HG03196 (cell line): Measurements from ENCODE around the gene CGA.

Experiments used
- ATAC-seq: cut with Tn5 transposase; IDR thresholded peaks from one replicate; pipeline ENCODE4 v1.9.1; 2021; ENCODE audit not compliant: unreplicated experiment

The CGA gene

GRCh38 chr6:87089135-87089534 lies 5.8 kb downstream of the CGA start:
- ATAC-seq, result no peak

GRCh38 chr6:87088076-87088475 lies 6.8 kb downstream of the CGA start:
- no peak for ATAC-seq

DNA sequence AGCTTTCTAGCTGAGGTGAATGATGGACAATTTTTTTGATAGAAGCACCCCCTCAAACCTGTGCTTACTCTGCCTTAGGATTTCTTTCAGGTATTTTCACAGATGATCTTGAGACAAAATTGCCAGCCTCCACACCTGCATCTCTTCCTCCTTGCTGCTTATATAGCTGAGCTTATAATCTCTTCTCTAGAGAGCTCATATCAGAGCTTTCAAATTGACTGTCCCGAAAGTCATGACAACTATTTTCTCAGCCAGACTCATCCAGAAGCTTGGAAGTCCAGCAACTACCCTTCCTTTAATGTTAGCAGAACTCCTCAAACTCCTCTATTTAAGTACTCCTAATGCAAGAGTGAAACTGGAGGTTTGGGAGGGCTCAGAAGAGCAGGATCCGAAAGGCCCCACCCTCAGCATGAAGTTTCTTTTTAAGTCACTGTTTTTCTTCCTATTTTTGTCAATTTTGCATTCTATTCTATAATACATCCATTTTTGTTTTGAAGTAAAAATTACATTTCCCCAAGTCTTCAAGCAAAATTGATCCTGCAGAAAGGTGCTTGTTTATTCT lies 12.7 kb downstream of the CGA start:
- ATAC-seq, result no peak

DNA sequence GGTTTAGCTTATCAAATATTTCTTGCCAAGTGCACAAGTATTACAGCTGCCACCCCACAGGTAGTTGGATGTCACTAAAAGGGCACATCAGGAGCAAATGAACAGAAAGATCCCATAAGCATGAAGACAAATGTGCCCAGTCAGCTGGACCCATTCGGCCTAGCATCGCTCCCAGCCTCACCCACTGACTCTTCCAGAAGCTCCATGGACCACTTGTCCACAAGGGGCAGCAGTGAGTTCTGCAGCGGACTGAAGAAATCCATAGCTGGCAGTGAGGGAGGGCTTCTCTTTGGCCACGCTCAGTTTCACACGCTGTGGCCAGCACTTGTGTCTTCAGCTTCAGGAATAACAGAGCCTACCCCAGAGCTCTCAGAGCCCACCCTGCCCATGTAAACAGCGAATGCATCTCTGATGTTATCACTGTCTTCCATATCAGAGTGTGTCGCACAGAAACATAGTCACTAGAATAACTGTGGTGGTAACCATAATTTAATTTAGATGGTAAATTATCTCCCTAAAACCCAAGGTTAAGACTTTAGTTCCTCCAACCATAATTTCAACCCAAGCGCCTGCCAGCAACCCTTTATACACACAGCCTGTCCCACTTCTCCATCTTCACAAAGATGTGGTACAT lies 15.8 kb downstream of the CGA start:
- ATAC-seq, result peak; percentile 69

DNA sequence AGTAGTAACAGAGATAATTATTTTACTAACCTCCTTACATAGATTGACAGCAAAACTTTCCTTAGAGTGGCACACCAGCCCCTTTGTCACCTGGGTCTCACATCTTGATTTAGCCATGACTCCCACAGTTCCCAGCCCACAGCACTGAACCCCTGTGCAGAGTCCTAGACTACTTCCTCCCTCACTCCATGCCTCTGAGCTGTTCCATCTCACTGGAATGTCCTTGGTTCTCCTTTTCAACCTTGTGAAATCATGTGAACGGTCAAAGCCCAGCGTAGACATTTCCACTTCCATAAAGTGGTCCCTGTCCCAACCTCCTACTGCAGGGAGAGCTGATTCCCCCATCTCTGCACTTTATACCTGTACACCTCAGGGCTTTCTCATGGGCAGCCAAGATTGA lies 19.7 kb downstream of the CGA start:
- no peak for ATAC-seq

DNA sequence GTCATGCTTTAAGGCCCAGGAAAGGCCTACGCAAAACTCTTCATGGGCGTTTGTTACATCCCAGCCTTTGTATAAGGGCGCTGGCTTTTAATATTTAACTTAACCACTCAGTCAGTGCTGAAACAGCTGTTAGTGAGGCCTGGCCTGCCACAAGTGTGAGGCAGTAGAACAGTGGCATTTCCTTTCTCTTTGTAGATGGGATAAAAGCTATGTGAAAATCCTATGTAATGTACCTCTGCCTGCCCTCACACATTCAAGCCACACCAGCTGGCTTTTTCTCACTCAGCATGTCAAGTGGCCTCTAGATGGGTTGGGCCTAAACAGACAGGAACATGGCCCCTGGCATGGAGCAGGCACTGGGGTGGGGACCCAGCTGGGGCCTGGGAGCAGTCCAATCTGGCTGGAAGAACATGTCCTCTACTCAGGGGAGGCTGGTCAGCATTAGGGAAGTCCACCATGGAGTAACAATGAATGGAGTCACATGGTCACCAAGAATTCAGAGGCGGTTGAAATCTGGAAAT lies 20.7 kb downstream of the CGA start:
- no peak for ATAC-seq

GRCh38 chr6:87071683-87072082 lies 23.2 kb downstream of the CGA start:
- ATAC-seq, result peak; percentile 60

- no peak for ATAC-seq
These were observed 24.2 kb downstream of the CGA start for GRCh38 chr6:87070741-87071140.

GRCh38 chr6:87068795-87069194 lies 26.1 kb downstream of the CGA start:
- ATAC-seq, result no peak

DNA sequence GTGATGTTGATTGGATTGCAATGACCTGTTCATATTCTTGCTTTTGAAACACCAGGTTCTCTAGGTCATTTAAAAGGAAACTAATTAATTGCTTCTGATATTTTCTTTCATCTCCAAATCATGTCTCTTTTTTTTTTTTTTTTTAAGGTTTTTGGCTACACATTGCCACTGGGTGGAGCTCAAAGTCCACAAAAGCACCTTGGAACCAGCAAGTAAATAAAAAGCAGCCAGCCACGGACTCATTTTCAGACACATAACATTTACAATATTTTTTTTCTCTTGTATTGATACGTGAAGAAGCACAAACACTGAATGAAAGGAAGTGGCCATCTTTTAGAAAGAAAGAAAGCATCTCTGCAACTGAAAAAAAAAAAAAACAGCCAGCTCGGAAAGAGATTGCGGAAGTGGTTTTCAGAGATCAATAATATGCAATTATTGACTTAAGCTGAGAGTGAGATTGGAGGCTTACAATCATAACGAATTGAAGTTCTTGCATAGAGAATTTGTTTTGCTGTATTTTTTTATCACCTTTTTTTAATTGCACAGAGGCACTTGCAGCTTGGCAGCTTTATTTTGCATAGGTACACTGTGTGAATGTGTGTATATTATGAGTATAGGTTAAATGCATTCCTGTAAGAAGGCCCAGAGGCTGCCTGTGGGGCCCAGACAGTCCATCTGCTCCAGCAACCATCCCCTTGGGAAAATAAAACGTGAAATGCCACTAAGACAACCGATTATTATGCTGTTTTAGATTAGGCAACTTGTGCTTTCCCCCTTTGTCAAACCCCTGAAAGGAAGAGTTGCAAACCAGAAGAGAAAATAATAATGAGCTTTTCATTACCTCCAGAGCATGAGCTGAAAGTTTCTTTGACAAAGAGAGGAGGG lies 28.2 kb downstream of the CGA start:
- no peak for ATAC-seq

GRCh38 chr6:87065117-87065516 lies 29.8 kb downstream of the CGA start:
- no peak for ATAC-seq

DNA sequence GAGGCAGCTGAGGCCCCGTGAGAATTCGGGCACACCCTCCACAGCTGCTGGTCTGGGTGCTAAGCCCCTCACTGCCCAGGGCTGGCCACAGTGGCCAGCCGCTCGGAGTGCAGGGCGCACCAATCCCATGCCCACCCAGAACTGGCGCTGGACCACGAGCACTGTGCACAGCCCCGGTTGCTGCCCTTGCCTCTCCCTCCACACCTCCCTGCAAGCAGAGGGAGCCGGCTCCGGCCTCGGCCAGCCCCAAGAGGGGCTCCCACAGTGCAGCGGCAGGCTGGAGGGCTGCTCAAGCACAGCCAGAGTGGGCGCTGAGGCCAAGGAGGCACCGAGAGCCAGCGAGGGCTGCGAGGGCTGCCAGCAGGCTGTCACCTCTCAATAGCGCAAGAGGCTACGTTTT lies 35.0 kb downstream of the CGA start:
- no peak for ATAC-seq

DNA sequence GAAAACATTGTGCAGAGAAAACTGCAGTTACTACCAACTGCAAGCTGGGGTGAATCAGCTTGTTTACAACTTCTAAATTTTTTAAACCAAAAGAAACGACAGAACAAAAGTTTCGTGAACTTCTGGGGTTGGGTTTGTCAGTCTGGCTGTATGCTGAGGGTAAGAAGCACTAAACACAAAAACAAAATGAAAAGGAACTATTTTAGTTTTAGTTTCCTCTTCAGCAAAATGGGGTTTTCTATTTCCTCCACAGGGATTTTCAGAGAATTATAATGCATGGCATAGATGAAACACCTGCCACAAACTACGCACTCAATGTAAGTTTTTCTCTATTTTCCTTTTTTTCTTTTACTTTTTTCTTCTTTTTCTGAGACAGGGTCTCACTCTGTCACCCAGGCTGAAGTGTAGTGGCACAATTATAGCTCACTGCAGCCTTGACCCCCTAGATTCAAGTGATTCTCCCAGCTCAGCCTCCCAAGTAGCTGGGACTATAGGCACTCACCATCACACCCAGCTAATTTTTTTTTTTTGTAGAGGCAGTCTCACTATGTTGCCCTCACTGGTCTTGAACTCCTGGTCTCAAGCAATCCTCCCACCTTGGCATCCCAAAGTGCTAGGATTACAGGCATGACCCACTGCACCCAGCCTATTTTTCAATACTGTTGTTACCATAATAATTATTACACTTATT lies 40.6 kb downstream of the CGA start:
- no peak for ATAC-seq

GRCh38 chr6:87053312-87053711 lies 41.6 kb downstream of the CGA start:
- ATAC-seq, result no peak

DNA sequence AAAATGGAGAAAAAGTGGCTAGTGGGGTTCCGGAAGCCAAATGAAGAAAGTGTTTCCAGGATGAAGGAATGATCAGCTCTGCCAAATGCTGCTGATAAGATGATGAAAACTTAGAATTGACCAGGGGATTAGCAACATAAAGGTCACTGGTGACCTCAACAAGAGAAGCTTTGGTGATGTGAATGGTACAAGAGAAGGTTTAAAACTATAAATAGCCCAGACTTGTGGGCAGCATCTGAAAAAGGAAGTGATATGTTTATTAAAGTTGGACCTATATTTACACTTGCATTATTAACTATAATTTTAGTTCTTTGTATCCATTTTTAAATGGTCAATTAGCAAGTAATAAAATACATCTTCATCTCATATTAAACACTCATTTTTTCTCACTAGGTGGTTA lies 45.1 kb downstream of the CGA start:
- ATAC-seq, result no peak

DNA sequence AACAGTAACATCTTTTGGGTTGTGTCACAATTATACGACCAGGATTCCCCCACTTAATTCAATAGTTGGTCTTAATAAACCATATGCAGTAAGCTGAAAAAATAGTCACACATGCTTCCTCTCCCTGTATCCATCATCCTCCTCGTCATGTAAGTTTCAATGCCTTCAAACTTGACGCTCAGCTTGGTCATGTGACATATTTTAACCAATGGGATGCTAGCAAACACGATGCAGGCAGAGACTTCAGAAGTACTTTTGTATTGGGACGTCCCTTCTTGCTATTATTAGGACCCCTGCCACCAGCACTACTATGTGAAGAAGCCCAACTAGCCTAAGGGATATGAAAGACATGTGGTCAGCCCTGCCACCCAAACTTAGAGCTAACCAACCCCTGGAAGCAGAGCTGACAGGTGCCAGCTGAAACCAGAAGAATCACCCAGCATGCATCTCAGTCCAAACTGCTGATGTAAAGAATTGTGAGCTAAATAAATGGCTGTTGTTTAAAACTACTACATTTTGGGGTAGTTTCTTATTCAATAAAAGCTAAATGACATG lies 49.3 kb downstream of the CGA start:
- ATAC-seq, result no peak

GRCh38 chr6:87040729-87041128 lies 54.2 kb downstream of the CGA start:
- ATAC-seq, result no peak
